HFFc6 (cell line): ENCODE measurements around the gene SH3PXD2A. TPM values are rescaled to one million over a fixed set of nuclear protein-coding genes. Genes with fewer than 3 reads are reported as not detected.

ENCODE experiments used
- DNase-seq: peaks from one replicate; pipeline ENCODE4 v3.0.0-alpha.2; 2018
- H3K27ac Mint-ChIP-seq: 2 replicates; pipeline ENCODE4 v1.8.0; 2020; ENCODE audit warnings: mild to moderate bottlenecking, mixed read lengths
- H3K27me3 Mint-ChIP-seq: 2 replicates; pipeline ENCODE4 v1.8.0; 2021; ENCODE audit warnings: mild to moderate bottlenecking, moderate library complexity, mixed read lengths; ENCODE audit not compliant: insufficient read depth
- H3K36me3 Mint-ChIP-seq: 2 replicates; pipeline ENCODE4 v1.8.0; 2021; ENCODE audit warnings: low read depth, mixed read lengths
- H3K4me1 Mint-ChIP-seq: 2 replicates; pipeline ENCODE4 v1.8.0; 2020; ENCODE audit warnings: low read depth, mixed read lengths
- H3K4me3 Mint-ChIP-seq: 2 replicates; pipeline ENCODE4 v1.8.0; 2020; ENCODE audit warnings: mild to moderate bottlenecking, moderate library complexity, mixed read lengths
- H3K9me3 Mint-ChIP-seq: 2 replicates; pipeline ENCODE4 v1.8.0; 2020; ENCODE audit warnings: mild to moderate bottlenecking, mixed read lengths
- CTCF ChIP-seq: fragments of 200-600 bp; sonication (generic); IDR thresholded peaks from 2 replicates; pipeline ENCODE4 v1.5.0; 2021; ENCODE audit warnings: antibody characterized with exemption, mild to moderate bottlenecking
- total RNA-seq, 6 experiments: library from RNA; stranded (reverse); fragmentation: NEBNext Ultra II Directional; extraction: Animal tissue kit (Norgen Biotek cat#: 25700); gene quantifications; 2 replicates in 1 of 6; 3 replicates in 5 of 6; pipeline ENCODE4 v1.2.3, GENCODE V29; 2021

Gene SH3PXD2A
- total RNA-seq, 6 experiments from 2014 or later = 75.5 to 113 (median 81.1) TPM

- Mint-ChIP-seq H3K36me3 (peaks cover 2% of the 10 kb centered on the region; the same call in 1 of the 2 replicates), H3K4me3 (no peak overlapping the region), H3K9me3 (no peaks in the 10 kb centered on the region), H3K4me1 (peaks cover 28% of the 10 kb centered on the region), H3K27me3 (no peaks in the 10 kb centered on the region; the same call in 1 of the 2 replicates), H3K27ac (no peak overlapping the region)
- no peak for DNase-seq
- no peak for TF ChIP-seq CTCF
Measured at GRCh38 chr10:103826885-103827284, 28.5 kb downstream of the SH3PXD2A start.

DNA sequence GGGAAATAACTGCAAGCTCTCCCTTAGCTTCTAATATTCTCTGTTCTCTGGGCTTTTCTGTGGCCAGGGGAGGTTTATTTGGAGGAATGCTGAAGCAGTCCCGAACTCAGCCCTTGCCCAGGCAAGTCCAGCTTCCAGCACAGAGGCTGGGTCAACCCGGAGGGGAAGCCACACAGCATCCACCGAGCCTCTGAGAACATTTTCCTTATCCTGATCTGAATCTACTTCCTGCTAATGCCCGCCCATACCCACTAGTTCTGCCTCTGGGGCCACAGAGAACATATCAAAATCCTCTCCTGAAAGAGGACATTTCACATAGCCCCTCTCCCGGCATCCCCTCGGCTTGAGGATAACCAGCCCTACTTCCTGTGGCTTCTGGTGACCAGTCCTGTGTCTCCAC lies 31.1 kb downstream of the SH3PXD2A start:
- Mint-ChIP-seq H3K27me3 (no peaks in the 10 kb centered on the region; the same call in 1 of the 2 replicates), H3K27ac (no peak overlapping the region), H3K4me1 (peaks cover 31% of the 10 kb centered on the region), H3K9me3 (no peaks in the 10 kb centered on the region), H3K4me3 (no peak overlapping the region), H3K36me3 (no peaks in the 10 kb centered on the region)
- no peak for DNase-seq
- no peak for TF ChIP-seq CTCF

GRCh38 chr10:103823706-103824272 lies 31.6 kb downstream of the SH3PXD2A start:
- Mint-ChIP-seq H3K27me3 (no peaks in the 10 kb centered on the region; the same call in 1 of the 2 replicates), H3K27ac (no peak overlapping the region), H3K4me3 (no peak overlapping the region), H3K9me3 (no peaks in the 10 kb centered on the region), H3K4me1 (peaks cover 30% of the 10 kb centered on the region), H3K36me3 (no peaks in the 10 kb centered on the region)
- DNase-seq = no peak
- no peak for TF ChIP-seq CTCF

DNA sequence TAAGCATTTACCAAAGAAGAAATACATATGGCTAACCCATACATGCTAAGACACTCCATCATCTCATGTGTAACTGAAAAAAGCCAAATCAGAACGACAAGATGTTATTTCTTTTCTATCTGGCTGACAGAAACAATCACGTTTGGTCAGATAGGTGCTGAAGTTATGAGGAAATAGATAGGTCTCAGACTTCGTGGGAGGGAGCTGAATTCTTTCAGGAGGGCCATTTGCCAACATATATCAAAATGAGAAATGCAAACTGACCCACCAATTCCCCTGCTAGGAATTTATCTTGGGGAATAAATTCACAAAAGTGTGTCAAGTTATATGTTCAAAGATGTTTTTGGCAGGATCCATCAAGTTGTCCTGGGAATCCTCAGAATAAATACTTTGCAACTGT lies 32.6 kb downstream of the SH3PXD2A start:
- no peak for TF ChIP-seq CTCF
- Mint-ChIP-seq H3K27ac (no peak overlapping the region), H3K4me1 (peaks cover 20% of the 10 kb centered on the region), H3K4me3 (no peak overlapping the region), H3K27me3 (no peaks in the 10 kb centered on the region; the same call in 1 of the 2 replicates), H3K9me3 (no peaks in the 10 kb centered on the region), H3K36me3 (no peaks in the 10 kb centered on the region)
- DNase-seq = no peak

DNA sequence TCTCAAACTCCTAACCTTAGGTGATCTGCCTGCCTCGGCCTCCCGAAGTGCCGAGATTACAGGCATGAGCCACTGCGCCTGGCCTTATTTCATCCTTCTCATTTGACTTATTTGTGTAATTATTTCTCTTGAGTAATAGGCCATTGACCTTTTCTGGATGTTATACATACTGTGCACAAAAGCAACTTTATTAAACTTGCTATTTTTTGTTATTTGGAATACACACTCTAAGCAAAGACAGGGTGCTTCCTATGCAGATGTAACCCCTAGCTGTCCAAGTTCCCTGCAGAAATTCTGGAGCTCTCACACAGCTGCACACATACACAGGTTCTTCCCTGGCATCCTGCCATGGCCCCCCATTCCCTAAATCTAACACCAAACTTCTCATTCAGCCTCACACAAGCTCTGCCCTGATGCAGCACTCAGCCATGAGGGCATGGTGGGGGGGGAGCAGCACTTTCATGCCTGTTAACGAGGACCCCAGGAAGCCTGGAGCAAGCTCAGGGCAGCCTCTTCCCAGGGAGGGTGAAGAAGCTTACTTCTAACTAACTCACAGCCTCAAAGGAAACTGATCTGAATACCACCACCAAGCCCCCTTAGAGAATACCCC lies 33.2 kb downstream of the SH3PXD2A start:
- Mint-ChIP-seq H3K9me3 (no peaks in the 10 kb centered on the region), H3K27ac (no peak overlapping the region), H3K27me3 (no peaks in the 10 kb centered on the region; the same call in 1 of the 2 replicates), H3K4me1 (peaks cover 16% of the 10 kb centered on the region), H3K4me3 (no peak overlapping the region), H3K36me3 (no peaks in the 10 kb centered on the region)
- DNase-seq = no peak
- no peak for TF ChIP-seq CTCF
